ENCODE data around the gene CDH22. TPM values are rescaled to one million over a fixed set of nuclear protein-coding genes. Genes with fewer than 3 reads are reported as not detected.

The CDH22 gene
- total and polyA plus RNA-seq, 9 of the 15 experiments (the other 6 are each of a cell fraction or from before 2014, with no cell fraction given) = 0.07 to 0.08 TPM; not detected in 7

- CTCF ChIA-PET (ENCODE audit: low intra/inter-chr PET ratio) = no interaction called here
- no peak for TF ChIP-seq E4F1 (CRISPR knock-in tag; IDR thresholded peaks at IDR 0.05; ENCODE audit: borderline replicate concordance)
- TF ChIP-seq HBP1 (CRISPR knock-in tag; IDR thresholded peaks at IDR 0.05) = no peak
- no peak for TF ChIP-seq NR2C2 (CRISPR knock-in tag; IDR thresholded peaks at IDR 0.05)
- TF ChIP-seq NR2C2 (tag; IDR thresholded peaks at IDR 0.05) = no peak
- TF ChIP-seq DACH1 (IDR thresholded peaks at IDR 0.05; ENCODE audit: partially characterized antibody) = no peak
- no peak for TF ChIP-seq MED1 (CRISPR knock-in tag; IDR thresholded peaks at IDR 0.05; ENCODE audit: borderline replicate concordance)
- TF ChIP-seq HNRNPUL1 (IDR thresholded peaks at IDR 0.05; ENCODE audit: low read length) = no peak
- TF ChIP-seq SLC30A9 (CRISPR knock-in tag; IDR thresholded peaks at IDR 0.05) = no peak
- TF ChIP-seq GABPB2 (CRISPR knock-in tag; conservative IDR thresholded peaks at IDR 0.05) = no peak
- no peak for TF ChIP-seq ZBTB11 (CRISPR knock-in tag; IDR thresholded peaks at IDR 0.05)
- TF ChIP-seq HSF4 (CRISPR knock-in tag; IDR thresholded peaks at IDR 0.05; ENCODE audit: borderline replicate concordance) = no peak
- no peak for TF ChIP-seq ERF (CRISPR knock-in tag; IDR thresholded peaks at IDR 0.05)
- no peak for TF ChIP-seq POLR2AphosphoS5 (IDR thresholded peaks at IDR 0.05; ENCODE audit: control insufficient read depth, insufficient read depth, low read depth, low read length)
- TF ChIP-seq DMBX1 (CRISPR knock-in tag; IDR thresholded peaks at IDR 0.05; ENCODE audit: borderline replicate concordance) = no peak
- TF ChIP-seq SPI1 (IDR thresholded peaks at IDR 0.05; ENCODE audit: borderline replicate concordance, low read depth, low read length) = no peak
These were observed 33.2 kb downstream of the CDH22 start for GRCh38 chr20:46275091-46275490.

More at GRCh38 chr20:46275091-46275490, 33.2 kb downstream of the CDH22 start:
- H3K4me1 ChIP-seq (replicated peaks in 1 of 2; ENCODE audit: control insufficient read depth in 2 of 2, insufficient read depth in 2 of 2, low read length in 2 of 2) = peaks cover 3 to 12% of the 10 kb centered on the region in 2 experiments; a peak in 4 of 5 replicates
- ATAC-seq = no peak
- POLR2A ChIA-PET = no interaction called here
- H4K20me1 ChIP-seq (replicated peaks; ENCODE audit: control insufficient read depth, insufficient read depth, low read length) = no peaks in the 10 kb centered on the region
- H3K27ac ChIP-seq (ENCODE audit: extremely low read depth, low read depth, low read length) = no peak overlapping the region
- H3K36me3 ChIP-seq (ENCODE audit: control insufficient read depth, insufficient read depth, low read length) = no peaks in the 10 kb centered on the region
- intact Hi-C loops (cut with micrococcal nuclease) (no loop called here), in situ Hi-C loops (cut with MboI) (no loop called here)
- peaks cover 3 to 11% of the 10 kb centered on the region in 2 experiments; a peak in 3 of 5 replicates for H3K27me3 ChIP-seq (ENCODE audit: control insufficient read depth in 2 of 2, insufficient read depth in 2 of 2, low read length in 2 of 2)
- no peak overlapping the region for H3K9ac ChIP-seq (ENCODE audit: insufficient read depth in 1 of 2, low read depth in 2 of 2, low read length in 2 of 2)
- no peak for FAIRE-seq
- H3K9me3 ChIP-seq (replicated peaks; ENCODE audit: control insufficient read depth, insufficient read depth, low read depth, low read length) = no peaks in the 10 kb centered on the region
- H3K9me1 ChIP-seq (ENCODE audit: control insufficient read depth, insufficient read depth, low read length) = no peaks in the 10 kb centered on the region
- DNase-seq (ENCODE audit: extremely low read depth in 1 of 4, low spot score in 3 of 4) = no peak
- H2AFZ ChIP-seq (ENCODE audit: low read depth, low read length) = no peak overlapping the region
- H3K79me2 ChIP-seq (ENCODE audit: control insufficient read depth, insufficient read depth, low read length) = no peaks in the 10 kb centered on the region
- no peak overlapping the region for H3K4me2 ChIP-seq (ENCODE audit: insufficient read depth, low read length)
- WGBS (ENCODE audit: insufficient coverage, low coverage, missing lambda C conversion rate) = 0% methylated on average over 4 of the region's 4 CpGs
- BruUV-seq (replicated peaks) = no TSS peak
- H3K4me3 ChIP-seq = no peak overlapping the region
